HG03558 (cell line): Measurements from ENCODE around the gene SLC9A3.

ENCODE experiments used
- ATAC-seq: cut with Tn5 transposase; IDR thresholded peaks from one replicate; pipeline ENCODE4 v1.9.1; 2021; ENCODE audit warnings: moderate number of reproducible peaks; ENCODE audit not compliant: unreplicated experiment; ENCODE audit errors: extremely low read depth

Gene SLC9A3

DNA sequence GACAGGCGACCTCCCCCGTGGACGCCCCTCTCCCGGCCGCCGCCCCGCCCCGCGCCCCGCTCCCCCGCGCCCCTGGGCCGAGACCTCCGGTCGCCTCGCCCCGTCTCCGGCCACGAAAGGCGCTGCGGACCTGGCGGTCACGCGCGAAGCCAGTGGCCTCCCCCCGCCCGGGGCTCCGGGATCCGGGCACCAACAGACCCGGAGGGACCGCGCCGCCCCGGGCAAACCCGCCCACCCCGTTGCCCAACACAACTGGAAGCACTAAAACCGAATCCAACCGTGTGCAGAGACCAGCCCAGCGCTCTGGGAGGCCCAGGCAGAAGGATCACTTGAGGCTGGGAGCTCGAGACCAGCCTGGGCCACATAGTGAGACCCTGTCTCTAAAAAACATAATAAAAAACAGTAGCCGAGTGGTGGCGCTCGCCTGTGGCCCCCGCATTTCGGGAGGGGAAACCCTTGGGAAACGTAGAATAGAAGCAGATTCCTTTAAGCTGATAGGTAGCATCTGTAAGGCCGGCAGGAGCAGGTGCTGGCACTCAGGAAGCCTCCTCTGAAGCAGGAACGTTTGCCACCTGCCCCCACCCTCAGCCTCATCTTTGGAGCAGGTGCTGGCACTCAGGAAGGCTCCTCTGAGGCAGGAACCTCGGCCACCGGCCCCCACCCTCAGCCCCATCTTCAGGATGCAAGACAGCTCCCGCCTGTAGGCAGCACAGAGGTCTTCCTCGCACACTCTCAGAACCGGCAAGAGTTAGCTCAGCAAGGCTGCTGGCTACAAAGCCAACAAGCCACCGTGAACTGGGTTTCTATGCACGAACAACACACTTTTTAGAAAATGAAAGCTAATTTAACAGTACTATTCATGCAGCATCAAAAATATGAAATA lies 4.6 kb upstream of the SLC9A3 start:
- no peak for ATAC-seq

- ATAC-seq, result no peak
These were observed 3.7 kb upstream of the SLC9A3 start for GRCh38 chr5:527646-528628.

- no peak for ATAC-seq
These were observed 2.3 kb upstream of the SLC9A3 start for GRCh38 chr5:526456-527088.

GRCh38 chr5:525916-526315 lies 1.7 kb upstream of the SLC9A3 start:
- no peak for ATAC-seq

- ATAC-seq, result no peak
These were observed 918 bp upstream of the SLC9A3 start for GRCh38 chr5:524973-525761.

GRCh38 chr5:523441-524222 lies 617 bp downstream of the SLC9A3 start:
- no peak for ATAC-seq

- no peak for ATAC-seq
These were observed 1.3 kb downstream of the SLC9A3 start for GRCh38 chr5:522899-523440.

DNA sequence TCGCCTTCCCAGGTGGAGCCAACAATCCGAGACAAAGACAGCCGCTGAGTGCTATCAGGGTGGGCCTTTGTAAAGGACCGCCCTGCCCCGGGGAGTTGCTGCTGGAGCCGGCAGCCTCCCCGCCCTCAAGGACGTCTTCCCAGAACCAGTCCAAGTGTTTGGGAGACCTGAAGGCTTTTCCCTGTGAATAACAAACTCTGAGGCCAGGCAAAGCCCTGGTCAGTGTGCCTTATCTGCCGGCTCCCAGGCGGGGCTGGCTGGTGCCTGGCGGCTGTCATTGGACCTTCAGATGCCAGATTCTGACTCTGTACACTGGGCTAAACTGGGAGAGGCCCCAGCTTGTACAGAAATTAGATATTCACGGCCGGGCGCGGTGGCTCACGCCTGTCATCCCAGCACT lies 2.1 kb downstream of the SLC9A3 start:
- ATAC-seq, result no peak

GRCh38 chr5:521680-522079 lies 2.6 kb downstream of the SLC9A3 start:
- ATAC-seq, result no peak

GRCh38 chr5:520850-521226 lies 3.4 kb downstream of the SLC9A3 start:
- ATAC-seq, result no peak

DNA sequence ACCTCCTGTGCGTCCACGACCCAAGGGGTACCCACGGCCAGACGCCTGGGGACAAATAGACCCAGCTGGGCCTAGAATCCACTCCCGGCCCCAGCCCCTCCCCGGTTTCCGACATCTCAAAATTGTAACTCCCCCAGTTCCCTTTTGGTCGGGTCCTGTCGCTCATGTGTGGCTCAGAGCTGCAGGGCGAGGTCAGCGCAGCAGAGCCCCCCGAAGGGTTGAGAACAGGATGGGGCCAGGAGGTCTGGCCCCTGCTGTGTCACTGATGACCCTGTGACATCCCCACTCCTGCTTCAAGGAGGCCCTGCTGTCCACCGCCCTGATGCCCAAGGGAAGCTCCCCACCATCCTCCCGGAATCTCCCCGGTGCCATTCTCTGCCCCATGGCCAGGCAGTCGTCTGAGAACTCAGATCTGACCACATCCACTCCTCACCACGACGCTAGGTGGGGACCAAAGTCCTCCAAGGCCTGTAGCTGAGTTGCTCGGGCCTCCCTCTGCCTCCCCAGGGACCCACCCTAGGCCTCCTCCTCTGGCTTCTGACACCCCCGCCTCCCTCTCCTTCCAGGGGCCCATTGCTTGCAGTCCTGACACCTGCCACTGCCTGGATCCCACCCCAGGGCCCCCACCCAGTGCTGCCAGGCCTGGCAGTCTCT lies 3.9 kb downstream of the SLC9A3 start:
- ATAC-seq, result no peak

DNA sequence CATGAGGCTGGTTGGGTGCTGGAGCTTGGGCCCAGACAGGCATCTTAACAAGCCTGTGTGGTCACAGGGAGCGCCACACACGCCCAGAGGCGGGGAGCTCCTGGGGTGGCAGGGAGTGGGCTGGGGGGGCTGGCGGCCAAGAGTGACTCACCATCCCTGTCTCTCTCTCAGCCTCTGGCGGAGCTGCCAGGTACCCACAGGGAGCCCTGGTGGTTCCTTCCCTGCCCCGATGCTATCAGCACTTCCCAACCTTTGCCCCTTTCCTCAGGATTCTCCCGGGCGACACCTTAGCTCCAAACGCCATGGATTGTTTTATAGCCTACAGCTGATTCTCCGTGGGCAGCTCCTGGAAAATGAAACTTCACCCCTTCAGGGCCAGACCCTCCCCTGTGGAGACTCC lies 5.5 kb downstream of the SLC9A3 start:
- ATAC-seq, result no peak

GRCh38 chr5:517535-518100 lies 6.6 kb downstream of the SLC9A3 start:
- ATAC-seq, result no peak

DNA sequence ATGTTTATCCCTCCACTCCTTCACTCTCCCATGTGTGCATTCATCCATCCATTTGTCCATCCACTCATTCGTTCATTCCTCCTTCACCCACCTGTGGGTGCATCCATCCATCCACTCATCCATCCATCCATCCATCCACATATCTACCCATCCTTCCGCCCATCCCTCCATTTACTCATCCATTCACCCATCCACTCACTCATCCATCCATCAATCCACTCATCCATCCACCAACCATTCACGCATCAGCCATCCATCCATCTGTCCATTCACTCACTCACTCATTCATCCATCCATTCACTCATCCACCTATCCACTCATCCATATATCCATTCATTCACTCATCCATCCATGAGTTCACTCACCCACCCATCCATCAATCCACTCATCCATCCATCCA lies 7.3 kb downstream of the SLC9A3 start:
- no peak for ATAC-seq

DNA sequence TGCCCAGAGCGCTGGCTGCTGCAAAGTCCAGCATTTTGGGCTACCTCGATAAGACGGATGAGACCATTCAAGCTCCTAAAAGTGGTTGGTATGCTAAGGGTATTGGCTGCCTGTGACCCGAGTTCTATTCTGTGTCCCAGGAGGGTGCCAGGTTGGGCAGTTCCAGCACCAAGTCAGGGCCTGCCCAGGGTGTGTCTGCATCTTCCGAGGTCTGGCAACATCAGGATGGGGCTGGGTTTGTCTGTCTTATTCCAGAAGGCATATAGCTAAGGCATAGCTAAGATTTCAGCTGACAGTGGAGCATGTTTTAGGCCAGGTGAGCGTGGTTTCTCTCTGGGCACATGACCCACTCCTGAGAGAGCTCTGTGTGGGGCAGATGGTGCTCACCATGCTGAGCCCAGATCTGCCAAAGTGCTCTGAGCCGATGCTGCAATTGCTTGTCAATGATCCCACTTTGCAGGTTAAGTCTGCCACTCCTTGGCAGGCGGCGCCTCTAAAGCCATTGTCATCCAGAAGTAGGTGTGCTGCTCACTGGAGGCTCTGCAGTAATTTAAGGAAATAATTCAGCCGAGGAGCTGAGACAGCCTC lies 7.8 kb downstream of the SLC9A3 start:
- no peak for ATAC-seq

- no peak for ATAC-seq
These were observed 8.9 kb downstream of the SLC9A3 start for GRCh38 chr5:515273-515836.

- no peak for ATAC-seq
These were observed 9.6 kb downstream of the SLC9A3 start for GRCh38 chr5:514673-515072.
